GM23248 (cell line): Measurements from ENCODE around the gene RUNX1. TPM values are rescaled to one million over a fixed set of nuclear protein-coding genes. Genes with fewer than 3 reads are reported as not detected.

ENCODE experiments used
- DNase-seq: peaks from one replicate; pipeline ENCODE4 v3.0.0-alpha.2; 2015
- H2AFZ ChIP-seq: fragments of 200-600 bp; sonication (generic); 2 replicates; pipeline ENCODE4 v1.6.1; 2016; ENCODE audit warnings: antibody characterized with exemption
- H3F3A ChIP-seq: fragments of 200-600 bp; sonication (generic); 2 replicates; pipeline ENCODE4 v1.6.1; 2016; ENCODE audit warnings: mild to moderate bottlenecking, antibody characterized with exemption, mixed run types; ENCODE audit not compliant: insufficient read depth
- H3K27ac ChIP-seq: fragments of 200-600 bp; sonication (generic); 2 replicates; pipeline ENCODE4 v1.5.1; 2016; ENCODE audit warnings: mild to moderate bottlenecking
- H3K27me3 ChIP-seq: fragments of 200-600 bp; sonication (generic); replicated peaks from 2 replicates; pipeline ENCODE4 v1.6.1; 2016; ENCODE audit warnings: mild to moderate bottlenecking; ENCODE audit not compliant: insufficient read depth
- H3K36me3 ChIP-seq: fragments of 200-600 bp; sonication (generic); 2 replicates; pipeline ENCODE4 v1.6.1; 2016; ENCODE audit warnings: low read depth, mild to moderate bottlenecking
- H3K4me1 ChIP-seq: fragments of 200-600 bp; sonication (generic); 2 replicates; pipeline ENCODE4 v1.6.1; 2016; ENCODE audit warnings: mild to moderate bottlenecking; ENCODE audit not compliant: insufficient read depth
- H3K4me2 ChIP-seq: fragments of 200-600 bp; sonication (generic); one replicate; pipeline ENCODE4 v1.6.1; 2016; ENCODE audit warnings: mild to moderate bottlenecking; ENCODE audit not compliant: unreplicated experiment
- H3K4me3 ChIP-seq: fragments of 200-600 bp; sonication (generic); 2 replicates; pipeline ENCODE4 v1.5.1; 2016; ENCODE audit warnings: mild to moderate bottlenecking
- H3K79me2 ChIP-seq: fragments of 200-600 bp; sonication (generic); 2 replicates; pipeline ENCODE4 v1.6.1; 2016; ENCODE audit warnings: mild to moderate bottlenecking; ENCODE audit not compliant: insufficient read depth
- H3K9ac ChIP-seq: fragments of 200-600 bp; sonication (generic); 2 replicates; pipeline ENCODE4 v1.6.1; 2016; ENCODE audit warnings: mild to moderate bottlenecking
- H3K9me2 ChIP-seq: fragments of 200-600 bp; sonication (generic); 2 replicates; pipeline ENCODE4 v1.6.1; 2016; ENCODE audit warnings: mixed run types, mild to moderate bottlenecking, moderate library complexity; ENCODE audit not compliant: insufficient read depth
- H3K9me3 ChIP-seq: fragments of 200-600 bp; sonication (generic); one replicate; pipeline ENCODE4 v1.6.1; 2017; ENCODE audit warnings: low read depth
- H4K20me1 ChIP-seq: fragments of 200-600 bp; sonication (generic); 2 replicates; pipeline ENCODE4 v1.6.0; 2016; ENCODE audit not compliant: insufficient read depth
- EZH2 ChIP-seq: fragments of 200-600 bp; sonication (generic); IDR thresholded peaks from 2 replicates; pipeline ENCODE4 v1.6.1; 2018; ENCODE audit warnings: antibody characterized with exemption, mild to moderate bottlenecking; ENCODE audit not compliant: insufficient read depth, poor library complexity, severe bottlenecking
- EZH2phosphoT487 ChIP-seq: fragments of 200-600 bp; sonication (generic); IDR thresholded peaks from 2 replicates; pipeline ENCODE4 v1.6.1; 2018; ENCODE audit warnings: antibody characterized with exemption, moderate library complexity, mild to moderate bottlenecking, low read depth; ENCODE audit not compliant: insufficient read depth
- WGBS, 2 experiments: methylation state at CpG; one replicate each; pipeline ENCODE4 v1.1.6; 2015 to 2017; ENCODE audit warnings: low lambda C conversion rate in 2 of 2, low coverage in 1 of 2; ENCODE audit errors: missing lambda C conversion rate in 2 of 2; 5-methylcytosine and 5-hydroxymethylcytosine counted together
- in situ Hi-C: fragments of 300-500 bp; cut with MboI; formaldehyde crosslinking; loops from 2 replicates; pipeline ENCODE4 v1.15.0; 2020
- polyA plus RNA-seq: library from polyadenylated mRNA; unstranded; fragments of >200 nt; fragmentation: Nextera tagmentation; extraction: Ambion mirVana; gene quantifications from 2 replicates; pipeline ENCODE4 v1.2.1, GENCODE V29; 2016
- total RNA-seq: library from RNA; depleted of rRNA; stranded (reverse); fragments of >200 nt; shearing (Covaris generic); gene quantifications from 2 replicates; pipeline ENCODE4 v1.2.3, GENCODE V29; 2014

RUNX1 gene
- total and polyA plus RNA-seq, 2 experiments from 2014 or later: 21.3 to 32.6 TPM

- in situ Hi-C loops: loop anchor here (25.0 kb wide), 1 partner anchor 875 kb away; no protein-coding TSS in a partner anchor
- Histone ChIP-seq H3K36me3 (no peaks in the 10 kb centered on the region), H3K9me3 (no peaks in the 10 kb centered on the region), H2AFZ (no peak overlapping the region), H3K27me3 (no peaks in the 10 kb centered on the region), H3K4me3 (no peak overlapping the region), H3F3A (no peaks in the 10 kb centered on the region; the same call in 1 of the 2 replicates), H3K79me2 (no peaks in the 10 kb centered on the region), H4K20me1 (no peaks in the 10 kb centered on the region), H3K4me1 (no peaks in the 10 kb centered on the region), H3K9ac (no peak overlapping the region), H3K9me2 (no peaks in the 10 kb centered on the region), H3K4me2 (no peak overlapping the region), H3K27ac (no peak overlapping the region)
- DNase-seq: no peak
- 91 to 95% methylated on average over 3 of the region's 3 CpGs for WGBS, 2 experiments
- TF ChIP-seq EZH2phosphoT487 (no peak), EZH2 (no peak)
These were observed 12.9 kb upstream of the RUNX1 start for GRCh38 chr21:35062016-35062415.

- Histone ChIP-seq H3K36me3 (no peaks in the 10 kb centered on the region), H4K20me1 (no peaks in the 10 kb centered on the region), H3K27me3 (no peaks in the 10 kb centered on the region), H3K9me3 (no peaks in the 10 kb centered on the region), H3K4me2 (no peak overlapping the region), H3K4me3 (no peak overlapping the region), H3K79me2 (no peaks in the 10 kb centered on the region), H3K9me2 (no peaks in the 10 kb centered on the region), H3K9ac (no peak overlapping the region), H3K27ac (no peak overlapping the region), H3F3A (no peaks in the 10 kb centered on the region; the same call in 1 of the 2 replicates), H3K4me1 (no peaks in the 10 kb centered on the region), H2AFZ (no peak overlapping the region)
- TF ChIP-seq EZH2: no peak
- TF ChIP-seq EZH2phosphoT487: no peak
- in situ Hi-C loops: loop anchor here (25.0 kb wide), 1 partner anchor 878 kb away; no protein-coding TSS in a partner anchor
- WGBS, 2 experiments: 68 to 77% methylated on average over 3 of the region's 3 CpGs
- peak; percentile 42 for DNase-seq
These were observed 10.6 kb upstream of the RUNX1 start for GRCh38 chr21:35059742-35060141.

- Histone ChIP-seq H3K4me2 (no peak overlapping the region), H3K9me3 (no peaks in the 10 kb centered on the region), H3K4me1 (no peaks in the 10 kb centered on the region), H3K9me2 (no peaks in the 10 kb centered on the region), H4K20me1 (no peaks in the 10 kb centered on the region), H3F3A (no peaks in the 10 kb centered on the region; the same call in 1 of the 2 replicates), H3K27ac (no peak overlapping the region), H3K27me3 (no peaks in the 10 kb centered on the region), H3K79me2 (no peaks in the 10 kb centered on the region), H2AFZ (no peak overlapping the region), H3K4me3 (no peak overlapping the region), H3K36me3 (no peaks in the 10 kb centered on the region), H3K9ac (no peak overlapping the region)
- DNase-seq: no peak
- 90 to 96% methylated on average over 1 of the region's 1 CpG for WGBS, 2 experiments
- in situ Hi-C loops: loop anchor here (25.0 kb wide), 1 partner anchor 879 kb away; no protein-coding TSS in a partner anchor
- no peak for TF ChIP-seq EZH2
These were observed 9.0 kb upstream of the RUNX1 start for GRCh38 chr21:35058058-35058457.

GRCh38 chr21:35057428-35057827 is 8.3 kb upstream of the RUNX1 start:
- 93 to 97% methylated on average over 7 of the region's 7 CpGs for WGBS, 2 experiments
- no peaks in the 10 kb centered on the region for H3K36me3 ChIP-seq
- no peaks in the 10 kb centered on the region for H3K79me2 ChIP-seq
- H3K4me3 ChIP-seq: no peak overlapping the region
- H3K27me3 ChIP-seq: no peaks in the 10 kb centered on the region
- H3K9me3 ChIP-seq: no peaks in the 10 kb centered on the region
- H3F3A ChIP-seq: no peaks in the 10 kb centered on the region; the same call in 1 of the 2 replicates
- H3K9me2 ChIP-seq: no peaks in the 10 kb centered on the region
- no peak overlapping the region for H3K9ac ChIP-seq
- no peak overlapping the region for H3K27ac ChIP-seq
- H4K20me1 ChIP-seq: no peaks in the 10 kb centered on the region
- TF ChIP-seq EZH2phosphoT487 (no peak), EZH2 (no peak)
- H2AFZ ChIP-seq: no peak overlapping the region
- DNase-seq: no peak
- H3K4me1 ChIP-seq: no peaks in the 10 kb centered on the region
- H3K4me2 ChIP-seq: no peak overlapping the region
- in situ Hi-C loops: loop anchor here (25.0 kb wide), 1 partner anchor 880 kb away; no protein-coding TSS in a partner anchor
